ENCODE results near the gene ARHGEF37. TPM values are rescaled to one million over a fixed set of nuclear protein-coding genes. Genes with fewer than 3 reads are reported as not detected.
"Not testable (repeated sequence)": the region's sequence is repeated elsewhere in the genome, so short reads cannot be mapped to it uniquely, and the experiment has no call there.

ARHGEF37 gene
- polyA plus RNA-seq, 2 donors: 10.6 to 11.6 TPM

DNA sequence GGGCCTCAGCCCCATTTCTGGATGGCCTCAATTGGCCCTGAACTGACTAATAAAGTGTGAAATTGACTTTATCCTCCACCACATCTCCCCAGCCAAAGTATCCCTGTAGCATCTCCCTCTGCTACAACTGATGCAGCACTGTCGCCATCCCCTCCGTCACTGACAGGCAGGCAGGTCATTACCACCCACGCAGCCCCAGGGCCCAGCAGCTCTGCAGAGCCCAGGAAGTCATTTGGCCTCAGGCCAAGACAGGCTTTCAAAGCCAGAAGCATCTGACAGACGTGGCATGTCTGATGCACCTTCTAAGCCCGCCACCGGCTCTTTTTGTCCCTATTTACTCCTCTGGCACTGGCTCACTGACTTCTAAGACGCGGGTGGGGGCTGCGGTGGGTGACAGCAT lies 65.3 kb downstream of the ARHGEF37 start:
- H3K4me3 ChIP-seq (ENCODE audit: low read depth in 1 of 2, low read length in 2 of 2): no peak overlapping the region
- H3K4me1 ChIP-seq (ENCODE audit: control insufficient read depth in 2 of 2, insufficient read depth in 2 of 2, low read length in 1 of 2): no peaks in the 10 kb centered on the region
- H3K36me3 ChIP-seq (ENCODE audit: control insufficient read depth in 2 of 2, insufficient read depth in 2 of 2, low read length in 1 of 2): no peaks in the 10 kb centered on the region
- WGBS, 2 donors: 34 to 39% methylated on average over 9 of the region's 9 CpGs
- no peaks in the 10 kb centered on the region for H3K27me3 ChIP-seq (ENCODE audit: control insufficient read depth in 1 of 2, insufficient read depth in 2 of 2, low read length in 2 of 2)
- H3K27ac ChIP-seq (ENCODE audit: low read depth in 2 of 2, low read length in 1 of 2): no peak overlapping the region
- no peaks in the 10 kb centered on the region for H3K9me3 ChIP-seq (ENCODE audit: control insufficient read depth in 2 of 2, insufficient read depth in 1 of 2, low read depth in 1 of 2, low read length in 1 of 2)

- Histone ChIP-seq H3K36me3 (ENCODE audit: control insufficient read depth in 2 of 2, insufficient read depth in 2 of 2, low read length in 1 of 2) (no peaks in the 10 kb centered on the region), H3K4me1 (ENCODE audit: control insufficient read depth in 2 of 2, insufficient read depth in 2 of 2, low read length in 1 of 2) (no peaks in the 10 kb centered on the region), H3K4me3 (ENCODE audit: low read depth in 1 of 2, low read length in 2 of 2) (no peak overlapping the region), H3K9me3 (ENCODE audit: control insufficient read depth in 2 of 2, insufficient read depth in 1 of 2, low read depth in 1 of 2, low read length in 1 of 2) (no peaks in the 10 kb centered on the region), H3K27me3 (ENCODE audit: control insufficient read depth in 1 of 2, insufficient read depth in 2 of 2, low read length in 2 of 2) (no peaks in the 10 kb centered on the region), H3K27ac (ENCODE audit: low read depth in 2 of 2, low read length in 1 of 2) (no peak overlapping the region)
- WGBS, 2 donors: 81 to 86% methylated on average over 3 of the region's 3 CpGs
Observed at GRCh38 chr5:149647334-149647733, 66.0 kb downstream of the ARHGEF37 start.

- not testable (repeated sequence) for H3K27ac ChIP-seq (ENCODE audit: low read depth in 2 of 2, low read length in 1 of 2); H3K36me3 ChIP-seq (ENCODE audit: control insufficient read depth in 2 of 2, insufficient read depth in 2 of 2, low read length in 1 of 2); H3K27me3 ChIP-seq (ENCODE audit: control insufficient read depth in 1 of 2, insufficient read depth in 2 of 2, low read length in 2 of 2); H3K4me3 ChIP-seq (ENCODE audit: low read depth in 1 of 2, low read length in 2 of 2); H3K4me1 ChIP-seq (ENCODE audit: control insufficient read depth in 2 of 2, insufficient read depth in 2 of 2, low read length in 1 of 2); H3K9me3 ChIP-seq (ENCODE audit: control insufficient read depth in 2 of 2, insufficient read depth in 1 of 2, low read depth in 1 of 2, low read length in 1 of 2)
- 82% methylated on average over 6 of the region's 6 CpGs for WGBS, 2 donors
Observed at GRCh38 chr5:149648464-149649393, 67.4 kb downstream of the ARHGEF37 start.

- H3K27me3 ChIP-seq (ENCODE audit: control insufficient read depth in 1 of 2, insufficient read depth in 2 of 2, low read length in 2 of 2); H3K36me3 ChIP-seq (ENCODE audit: control insufficient read depth in 2 of 2, insufficient read depth in 2 of 2, low read length in 1 of 2); H3K4me1 ChIP-seq (ENCODE audit: control insufficient read depth in 2 of 2, insufficient read depth in 2 of 2, low read length in 1 of 2); H3K9me3 ChIP-seq (ENCODE audit: control insufficient read depth in 2 of 2, insufficient read depth in 1 of 2, low read depth in 1 of 2, low read length in 1 of 2); H3K4me3 ChIP-seq (ENCODE audit: low read depth in 1 of 2, low read length in 2 of 2); H3K27ac ChIP-seq (ENCODE audit: low read depth in 2 of 2, low read length in 1 of 2): not testable (repeated sequence)
- WGBS, 2 donors: no CpG with 5 or more reads among the region's 1 CpG
Observed at GRCh38 chr5:149649730-149650129, 68.4 kb downstream of the ARHGEF37 start.

DNA sequence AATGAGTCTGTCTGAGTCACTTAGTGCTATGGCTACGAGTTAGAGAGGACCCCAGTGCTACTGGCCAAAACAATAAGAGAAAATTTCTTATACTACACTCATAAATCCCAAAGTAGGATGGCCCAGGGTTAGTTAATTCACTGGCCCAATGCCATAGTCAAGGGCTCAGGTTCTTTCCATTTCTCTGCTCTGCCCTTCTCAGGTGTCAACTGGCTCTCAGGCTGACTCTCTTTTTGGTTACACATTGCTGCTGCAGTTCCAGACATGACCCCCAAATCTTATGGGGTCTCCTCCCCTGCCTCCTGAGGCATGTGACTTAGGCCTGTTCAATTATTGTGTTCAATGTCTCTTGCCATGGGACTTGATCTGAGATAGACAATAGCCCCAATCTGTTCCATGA lies 70.4 kb downstream of the ARHGEF37 start:
- Histone ChIP-seq H3K27me3 (ENCODE audit: control insufficient read depth in 1 of 2, insufficient read depth in 2 of 2, low read length in 2 of 2) (no peaks in the 10 kb centered on the region), H3K36me3 (ENCODE audit: control insufficient read depth in 2 of 2, insufficient read depth in 2 of 2, low read length in 1 of 2) (no peaks in the 10 kb centered on the region), H3K9me3 (ENCODE audit: control insufficient read depth in 2 of 2, insufficient read depth in 1 of 2, low read depth in 1 of 2, low read length in 1 of 2) (no peaks in the 10 kb centered on the region), H3K27ac (ENCODE audit: low read depth in 2 of 2, low read length in 1 of 2) (no peak overlapping the region), H3K4me1 (ENCODE audit: control insufficient read depth in 2 of 2, insufficient read depth in 2 of 2, low read length in 1 of 2) (no peaks in the 10 kb centered on the region), H3K4me3 (ENCODE audit: low read depth in 1 of 2, low read length in 2 of 2) (no peak overlapping the region)
- 86 to 97% methylated on average over 1 of the region's 1 CpG for WGBS, 2 donors

GRCh38 chr5:149652697-149653096 lies 71.4 kb downstream of the ARHGEF37 start:
- Histone ChIP-seq H3K4me3 (ENCODE audit: low read depth in 1 of 2, low read length in 2 of 2) (no peak overlapping the region), H3K4me1 (ENCODE audit: control insufficient read depth in 2 of 2, insufficient read depth in 2 of 2, low read length in 1 of 2) (no peaks in the 10 kb centered on the region), H3K9me3 (ENCODE audit: control insufficient read depth in 2 of 2, insufficient read depth in 1 of 2, low read depth in 1 of 2, low read length in 1 of 2) (no peaks in the 10 kb centered on the region), H3K36me3 (ENCODE audit: control insufficient read depth in 2 of 2, insufficient read depth in 2 of 2, low read length in 1 of 2) (no peaks in the 10 kb centered on the region), H3K27me3 (ENCODE audit: control insufficient read depth in 1 of 2, insufficient read depth in 2 of 2, low read length in 2 of 2) (no peaks in the 10 kb centered on the region), H3K27ac (ENCODE audit: low read depth in 2 of 2, low read length in 1 of 2) (no peak overlapping the region)
- WGBS, 2 donors: 95 to 97% methylated on average over 2 of the region's 2 CpGs

DNA sequence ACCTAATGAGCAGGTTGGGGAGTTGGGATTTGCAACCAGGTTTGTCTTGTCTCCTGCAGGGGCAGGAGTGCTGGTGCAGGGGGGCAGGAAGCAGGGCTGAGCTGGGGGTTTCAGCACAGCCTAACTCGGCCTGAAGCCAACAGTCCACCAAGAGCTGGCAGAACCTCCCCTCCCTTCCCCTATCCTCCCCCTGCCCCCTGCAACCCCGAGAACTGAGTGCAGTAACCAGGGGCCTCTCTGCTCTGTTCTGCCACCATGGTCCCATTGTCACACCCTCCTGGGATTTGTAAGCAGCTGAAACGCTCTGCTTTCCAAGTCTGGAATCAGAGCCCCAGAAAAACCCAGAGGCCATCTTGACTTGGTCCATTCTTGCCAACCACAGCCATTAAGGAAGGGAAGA lies 72.9 kb downstream of the ARHGEF37 start:
- 46 to 61% methylated on average over 3 of the region's 3 CpGs for WGBS, 2 donors
- Histone ChIP-seq H3K4me1 (ENCODE audit: control insufficient read depth in 2 of 2, insufficient read depth in 2 of 2, low read length in 1 of 2) (no peaks in the 10 kb centered on the region), H3K27ac (ENCODE audit: low read depth in 2 of 2, low read length in 1 of 2) (no peak overlapping the region), H3K36me3 (ENCODE audit: control insufficient read depth in 2 of 2, insufficient read depth in 2 of 2, low read length in 1 of 2) (no peaks in the 10 kb centered on the region), H3K4me3 (ENCODE audit: low read depth in 1 of 2, low read length in 2 of 2) (no peak overlapping the region), H3K9me3 (ENCODE audit: control insufficient read depth in 2 of 2, insufficient read depth in 1 of 2, low read depth in 1 of 2, low read length in 1 of 2) (no peaks in the 10 kb centered on the region), H3K27me3 (ENCODE audit: control insufficient read depth in 1 of 2, insufficient read depth in 2 of 2, low read length in 2 of 2) (no peaks in the 10 kb centered on the region)

DNA sequence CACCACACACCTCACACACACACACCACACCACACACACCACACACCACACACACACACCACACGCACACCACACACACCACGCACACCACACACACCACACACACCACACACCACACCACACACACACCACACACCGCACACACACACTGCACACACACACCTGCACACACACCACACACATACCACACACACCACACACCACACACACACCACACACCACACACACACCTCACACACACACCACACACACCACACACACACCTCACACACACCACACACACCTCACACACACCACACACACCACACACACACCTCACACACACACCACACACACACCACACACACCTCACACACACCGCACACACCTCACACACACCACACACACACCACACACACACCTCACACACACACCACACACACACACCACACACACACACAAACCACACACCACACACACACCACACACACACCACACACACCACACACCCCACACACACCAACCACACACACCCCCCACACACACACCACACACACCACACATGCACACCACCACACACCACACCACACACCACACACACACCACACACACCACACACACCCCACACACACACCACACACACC lies 73.7 kb downstream of the ARHGEF37 start:
- Histone ChIP-seq H3K9me3 (ENCODE audit: control insufficient read depth in 2 of 2, insufficient read depth in 1 of 2, low read depth in 1 of 2, low read length in 1 of 2) (no peaks in the 10 kb centered on the region), H3K27ac (ENCODE audit: low read depth in 2 of 2, low read length in 1 of 2) (no peak overlapping the region), H3K4me3 (ENCODE audit: low read depth in 1 of 2, low read length in 2 of 2) (no peak overlapping the region), H3K4me1 (ENCODE audit: control insufficient read depth in 2 of 2, insufficient read depth in 2 of 2, low read length in 1 of 2) (no peaks in the 10 kb centered on the region), H3K27me3 (ENCODE audit: control insufficient read depth in 1 of 2, insufficient read depth in 2 of 2, low read length in 2 of 2) (no peaks in the 10 kb centered on the region), H3K36me3 (ENCODE audit: control insufficient read depth in 2 of 2, insufficient read depth in 2 of 2, low read length in 1 of 2) (no peaks in the 10 kb centered on the region)
- WGBS, 2 donors: 63 to 100% methylated on average over 1 to 4 of the region's 4 CpGs

DNA sequence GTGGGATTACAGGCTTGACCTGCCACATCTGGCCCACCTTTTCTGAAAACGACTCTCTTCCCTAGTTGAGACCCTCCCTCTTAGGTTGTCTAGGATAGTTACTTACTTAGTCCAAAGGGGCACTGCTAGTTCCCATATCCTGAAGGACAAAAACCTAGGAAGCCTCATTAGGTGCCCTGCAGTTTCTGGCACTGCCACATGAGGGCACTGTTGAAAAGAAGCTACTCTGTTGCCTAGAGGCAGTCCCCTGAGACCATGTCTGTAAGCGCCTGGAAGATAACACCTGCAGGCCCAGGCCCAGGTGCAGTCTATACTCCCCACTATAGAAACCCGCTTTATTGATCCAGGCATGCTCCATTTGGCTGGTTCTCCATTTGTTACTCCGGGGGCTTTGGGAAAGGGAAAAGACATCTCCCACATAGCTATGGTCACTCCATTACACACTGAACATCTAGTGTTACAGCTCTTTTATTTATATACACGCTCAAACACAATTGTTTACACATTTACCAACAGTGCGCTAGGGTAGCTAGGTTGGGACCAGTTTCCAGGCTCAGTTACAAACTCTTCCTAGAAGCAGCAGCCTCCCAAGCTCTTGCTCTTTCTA lies 75.4 kb downstream of the ARHGEF37 start:
- no peak overlapping the region for H3K4me3 ChIP-seq (ENCODE audit: low read depth in 1 of 2, low read length in 2 of 2)
- no peaks in the 10 kb centered on the region for H3K36me3 ChIP-seq (ENCODE audit: control insufficient read depth in 2 of 2, insufficient read depth in 2 of 2, low read length in 1 of 2)
- no peaks in the 10 kb centered on the region for H3K4me1 ChIP-seq (ENCODE audit: control insufficient read depth in 2 of 2, insufficient read depth in 2 of 2, low read length in 1 of 2)
- H3K27ac ChIP-seq (ENCODE audit: low read depth in 2 of 2, low read length in 1 of 2): no peak overlapping the region
- H3K9me3 ChIP-seq (ENCODE audit: control insufficient read depth in 2 of 2, insufficient read depth in 1 of 2, low read depth in 1 of 2, low read length in 1 of 2): no peaks in the 10 kb centered on the region
- 62 to 63% methylated on average over 6 of the region's 6 CpGs for WGBS, 2 donors
- no peaks in the 10 kb centered on the region for H3K27me3 ChIP-seq (ENCODE audit: control insufficient read depth in 1 of 2, insufficient read depth in 2 of 2, low read length in 2 of 2)
